NCI-H1105 (cell line): Measurements from ENCODE around the gene CAT.

Experiments used
- DNase-seq: peaks from one replicate; lab custom pipeline; 2025; lab: John Stamatoyannopoulos, UW

Gene CAT

DNA sequence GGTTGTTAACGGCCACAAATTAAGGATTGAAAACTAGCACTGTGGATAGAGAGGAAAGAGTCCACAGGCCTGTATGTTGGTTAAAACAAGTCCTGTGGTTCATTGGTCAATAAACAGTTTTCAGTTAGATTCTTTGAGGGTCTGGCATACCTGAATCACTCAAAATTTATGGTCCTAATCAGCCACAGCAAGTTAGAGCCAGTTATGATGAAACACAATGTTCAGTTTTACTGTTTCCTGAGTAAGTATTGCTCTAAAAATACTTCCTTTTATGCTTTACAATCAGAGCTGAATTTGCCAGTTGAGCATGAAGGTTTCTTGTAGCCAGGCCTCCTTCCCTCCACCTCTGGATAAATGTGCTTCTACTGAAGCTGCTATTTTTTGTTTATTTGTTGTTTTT lies 12.9 kb upstream of the CAT start:
- DNase-seq: no peak

GRCh38 chr11:34426766-34427185 lies 12.0 kb upstream of the CAT start:
- DNase-seq: no peak

- no peak for DNase-seq
Measured at GRCh38 chr11:34427186-34427805, 11.4 kb upstream of the CAT start.

DNA sequence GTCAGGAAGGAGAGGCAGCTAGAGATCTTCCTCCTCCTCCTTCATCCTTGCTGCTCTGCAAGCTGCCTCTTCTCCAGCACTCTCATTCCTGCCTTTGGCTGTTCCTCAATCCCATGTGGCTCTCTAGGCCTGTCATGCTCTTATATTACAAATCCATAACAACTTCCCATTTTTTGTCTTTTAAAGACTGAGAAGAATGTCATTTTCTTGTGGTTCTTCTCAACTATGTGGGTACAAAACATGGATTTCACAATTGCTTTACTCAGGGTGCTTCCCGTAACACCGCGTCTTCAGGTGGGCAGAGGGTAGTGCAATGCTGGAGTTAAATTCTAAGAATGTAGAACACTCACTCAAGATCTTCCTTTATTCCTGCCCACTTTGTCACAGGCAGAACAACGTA lies 6.8 kb upstream of the CAT start:
- no peak for DNase-seq

DNA sequence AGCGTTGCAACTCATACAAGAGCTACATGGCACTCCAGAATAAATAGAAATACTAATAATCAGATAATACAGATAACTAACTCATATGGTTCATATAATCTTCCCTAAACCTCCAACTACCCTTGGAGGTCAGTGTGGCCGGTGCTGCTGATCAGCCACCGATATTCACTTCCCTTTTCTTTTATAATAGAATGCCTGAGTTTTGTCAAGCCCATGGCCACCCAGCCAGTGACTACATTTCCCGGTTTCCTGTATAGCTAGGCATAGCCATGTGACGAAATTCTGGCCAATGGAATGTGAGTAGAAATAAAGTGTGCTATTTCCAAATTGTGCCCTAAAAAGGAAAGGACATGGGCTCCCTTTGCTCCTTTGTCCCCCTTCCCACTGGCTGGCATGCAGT lies 5.9 kb upstream of the CAT start:
- DNase-seq: no peak

DNA sequence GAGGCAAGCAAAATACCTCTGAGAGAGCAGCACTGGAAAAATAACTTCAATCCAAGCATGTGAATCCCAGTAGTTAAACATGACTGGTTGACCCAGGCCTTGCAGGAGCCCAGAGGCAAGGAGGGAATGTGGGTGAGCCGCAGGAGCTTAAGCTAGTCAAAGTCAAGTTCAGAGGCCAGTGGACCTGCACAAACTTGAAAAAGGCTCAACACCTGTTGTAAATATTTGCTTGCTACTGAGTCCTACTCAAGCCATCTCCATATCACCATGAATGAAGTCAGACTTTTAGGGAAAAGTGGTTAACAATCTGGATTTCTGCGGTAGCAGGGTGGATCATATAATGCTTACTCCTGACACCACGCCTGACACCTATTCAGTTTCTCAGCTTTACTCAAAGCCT lies 4.8 kb upstream of the CAT start:
- no peak for DNase-seq

GRCh38 chr11:34437224-34438125 lies 1.3 kb upstream of the CAT start:
- DNase-seq: no peak

DNA sequence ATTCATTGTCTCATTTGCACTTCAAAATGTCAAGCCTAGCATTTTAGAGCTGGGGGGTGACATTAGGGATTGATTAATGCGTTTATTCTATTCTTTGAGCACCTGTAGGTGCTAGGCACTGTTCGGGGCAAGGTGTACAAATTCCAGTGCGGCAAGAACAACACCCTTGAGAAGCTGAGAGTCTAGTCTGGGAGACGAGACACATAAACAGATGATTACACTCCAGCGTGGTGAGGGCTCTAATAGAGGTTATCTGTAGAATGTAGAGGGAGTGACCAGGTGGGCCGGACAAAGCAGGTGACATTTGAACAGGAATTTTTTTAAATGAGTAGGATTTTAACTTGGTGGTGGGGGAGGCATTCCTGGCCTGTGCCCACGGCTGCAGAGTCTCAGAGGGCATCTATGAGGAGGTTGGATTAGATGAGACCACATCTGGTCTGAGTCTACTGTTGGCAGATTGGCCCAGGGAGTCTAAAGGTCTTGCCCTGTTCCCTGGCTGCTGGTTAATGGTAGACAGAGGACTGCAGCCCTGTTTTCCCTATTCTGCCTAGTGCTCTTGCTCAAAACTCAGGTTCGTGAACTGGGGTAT lies 970 bp downstream of the CAT start:
- DNase-seq: no peak

GRCh38 chr11:34441814-34442213 lies 3.1 kb downstream of the CAT start:
- no peak for DNase-seq

- DNase-seq: no peak
Measured at GRCh38 chr11:34443136-34443535, 4.4 kb downstream of the CAT start.

- no peak for DNase-seq
Measured at GRCh38 chr11:34444428-34444827, 5.7 kb downstream of the CAT start.

GRCh38 chr11:34445956-34446355 lies 7.2 kb downstream of the CAT start:
- no peak for DNase-seq

- no peak for DNase-seq
Measured at GRCh38 chr11:34446386-34446785, 7.7 kb downstream of the CAT start.

DNA sequence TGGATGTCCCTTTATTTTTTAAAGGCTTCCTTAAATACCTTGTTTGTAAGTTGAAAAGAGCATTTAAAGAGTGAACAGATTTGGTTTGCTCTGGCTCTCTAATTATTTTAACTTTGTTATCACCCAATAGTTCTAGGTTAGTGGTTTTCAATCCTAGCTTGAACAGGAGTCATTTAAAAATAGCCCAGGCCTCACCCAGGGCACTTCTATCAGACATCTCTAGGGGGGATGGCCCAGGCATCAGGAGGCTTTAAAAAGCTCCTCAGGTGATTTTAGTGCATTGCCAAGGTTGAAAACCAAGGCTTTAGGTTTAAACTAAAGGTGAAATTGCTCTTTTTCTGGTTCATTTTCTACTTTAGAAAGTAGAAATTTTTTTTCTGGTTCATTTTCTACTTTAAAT lies 8.3 kb downstream of the CAT start:
- DNase-seq: no peak

- no peak for DNase-seq
Measured at GRCh38 chr11:34448223-34448994, 9.7 kb downstream of the CAT start.

DNA sequence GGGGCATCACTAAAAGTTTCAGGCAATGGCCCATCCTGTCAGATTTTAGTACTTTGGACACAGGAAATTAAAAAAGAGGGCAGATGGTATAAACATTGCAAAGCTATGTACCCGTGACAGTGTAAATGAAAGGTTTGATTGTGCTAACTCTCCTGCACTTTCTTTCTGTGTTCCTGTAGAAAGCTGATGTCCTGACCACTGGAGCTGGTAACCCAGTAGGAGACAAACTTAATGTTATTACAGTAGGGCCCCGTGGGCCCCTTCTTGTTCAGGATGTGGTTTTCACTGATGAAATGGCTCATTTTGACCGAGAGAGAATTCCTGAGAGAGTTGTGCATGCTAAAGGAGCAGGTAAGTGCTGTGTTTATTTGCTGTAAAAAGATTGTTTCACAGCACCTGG lies 10.3 kb downstream of the CAT start:
- no peak for DNase-seq

GRCh38 chr11:34451053-34451452 lies 12.3 kb downstream of the CAT start:
- DNase-seq: no peak

GRCh38 chr11:34454308-34455032 lies 15.7 kb downstream of the CAT start:
- peak; percentile 37 for DNase-seq

- no peak for DNase-seq
Measured at GRCh38 chr11:34457607-34458006, 18.9 kb downstream of the CAT start.

GRCh38 chr11:34458525-34458924 lies 19.8 kb downstream of the CAT start:
- DNase-seq: no peak

GRCh38 chr11:34459507-34460162 lies 20.9 kb downstream of the CAT start:
- DNase-seq: no peak
